Dendritic cell treated with granulocyte-macrophage colony-stimulating factor and Interleukin-4, amounts not matched to agents 40 ng/mL and 50 ng/mL, for 4 days (primary cell): ENCODE measurements around the gene SIPA1.
A peak's percentile ranks its signal among the peaks of the same experiment; 100 is the strongest.
"Not testable (repeated sequence)": the region's sequence is repeated elsewhere in the genome, so short reads cannot be mapped to it uniquely, and the experiment has no call there.

Experiments used
- H3K27ac Mint-ChIP-seq: one replicate; pipeline ENCODE4 v1.8.0; 2022; ENCODE audit warnings: mild to moderate bottlenecking, mixed read lengths
- H3K27me3 Mint-ChIP-seq: one replicate; pipeline ENCODE4 v1.8.0; 2022; ENCODE audit warnings: mild to moderate bottlenecking, mixed read lengths
- H3K36me3 Mint-ChIP-seq: one replicate; pipeline ENCODE4 v1.8.0; 2022; ENCODE audit warnings: low read depth, mixed read lengths
- H3K4me1 Mint-ChIP-seq: one replicate; pipeline ENCODE4 v1.8.0; 2022; ENCODE audit warnings: low read depth, mixed read lengths
- H3K4me3 Mint-ChIP-seq: one replicate; pipeline ENCODE4 v1.8.0; 2022; ENCODE audit warnings: mild to moderate bottlenecking, moderate library complexity, mixed read lengths
- H3K9me3 Mint-ChIP-seq: one replicate; pipeline ENCODE4 v1.8.0; 2022; ENCODE audit warnings: mixed read lengths
- intact Hi-C: fragments of 100-400 bp; cut with micrococcal nuclease; formaldehyde crosslinking; loops from one replicate; pipeline ENCODE4 v1.15.0; 2022

Gene SIPA1

GRCh38 chr11:65624931-65625627, 12.8 kb upstream of the SIPA1 start:
- Mint-ChIP-seq H3K4me1 (peaks cover 19% of the 10 kb centered on the region), H3K36me3 (peaks cover 100% of the 10 kb centered on the region), H3K27ac (no peak overlapping the region), H3K27me3 (no peaks in the 10 kb centered on the region), H3K9me3 (no peaks in the 10 kb centered on the region), H3K4me3 (no peak overlapping the region)
- intact Hi-C loops = no loop called here

GRCh38 chr11:65625628-65626342, 12.1 kb upstream of the SIPA1 start:
- Mint-ChIP-seq H3K9me3 (no peaks in the 10 kb centered on the region), H3K4me3 (no peak overlapping the region), H3K27me3 (no peaks in the 10 kb centered on the region), H3K27ac (peak overlapping the region; percentile 62), H3K36me3 (peaks cover 100% of the 10 kb centered on the region), H3K4me1 (peaks cover 19% of the 10 kb centered on the region)
- intact Hi-C loops = loop anchor here (2.0 kb wide), 1 partner anchor 81 kb away; no protein-coding TSS in a partner anchor

GRCh38 chr11:65627202-65627601, 10.7 kb upstream of the SIPA1 start:
- H3K4me1 Mint-ChIP-seq = peaks cover 24% of the 10 kb centered on the region
- intact Hi-C loops = loop anchor here (2.0 kb wide), 1 partner anchor 80 kb away; no protein-coding TSS in a partner anchor
- H3K27ac Mint-ChIP-seq = no peak overlapping the region
- H3K36me3 Mint-ChIP-seq = peaks cover 100% of the 10 kb centered on the region
- no peaks in the 10 kb centered on the region for H3K27me3 Mint-ChIP-seq
- H3K4me3 Mint-ChIP-seq = no peak overlapping the region
- no peaks in the 10 kb centered on the region for H3K9me3 Mint-ChIP-seq

- Mint-ChIP-seq H3K4me3 (no peak overlapping the region), H3K27ac (no peak overlapping the region), H3K36me3 (peaks cover 100% of the 10 kb centered on the region), H3K9me3 (no peaks in the 10 kb centered on the region), H3K4me1 (peaks cover 35% of the 10 kb centered on the region), H3K27me3 (no peaks in the 10 kb centered on the region)
- intact Hi-C loops = no loop called here
These were observed 8.3 kb upstream of the SIPA1 start for GRCh38 chr11:65629579-65629978.

GRCh38 chr11:65630215-65630614, 7.7 kb upstream of the SIPA1 start:
- H3K27ac Mint-ChIP-seq = no peak overlapping the region
- no peaks in the 10 kb centered on the region for H3K9me3 Mint-ChIP-seq
- H3K4me3 Mint-ChIP-seq = no peak overlapping the region
- H3K27me3 Mint-ChIP-seq = no peaks in the 10 kb centered on the region
- peaks cover 100% of the 10 kb centered on the region for H3K36me3 Mint-ChIP-seq
- intact Hi-C loops = no loop called here
- peaks cover 35% of the 10 kb centered on the region for H3K4me1 Mint-ChIP-seq

GRCh38 chr11:65633390-65634108, 4.4 kb upstream of the SIPA1 start:
- H3K36me3 Mint-ChIP-seq = peaks cover 97% of the 10 kb centered on the region
- no peak overlapping the region for H3K4me3 Mint-ChIP-seq
- intact Hi-C loops = no loop called here
- H3K27ac Mint-ChIP-seq = peak overlapping the region; percentile 44
- H3K4me1 Mint-ChIP-seq = peaks cover 32% of the 10 kb centered on the region
- no peaks in the 10 kb centered on the region for H3K27me3 Mint-ChIP-seq
- H3K9me3 Mint-ChIP-seq = no peaks in the 10 kb centered on the region

- H3K27ac Mint-ChIP-seq = peak overlapping the region; percentile 44
- H3K36me3 Mint-ChIP-seq = peaks cover 97% of the 10 kb centered on the region
- H3K4me1 Mint-ChIP-seq = peaks cover 37% of the 10 kb centered on the region
- no peaks in the 10 kb centered on the region for H3K9me3 Mint-ChIP-seq
- intact Hi-C loops = no loop called here
- no peaks in the 10 kb centered on the region for H3K27me3 Mint-ChIP-seq
- H3K4me3 Mint-ChIP-seq = no peak overlapping the region
These were observed 3.8 kb upstream of the SIPA1 start for GRCh38 chr11:65634109-65634436.

GRCh38 chr11:65634440-65634839, 3.5 kb upstream of the SIPA1 start:
- Mint-ChIP-seq H3K9me3 (no peaks in the 10 kb centered on the region), H3K4me3 (no peak overlapping the region), H3K27ac (no peak overlapping the region), H3K4me1 (peaks cover 41% of the 10 kb centered on the region), H3K27me3 (no peaks in the 10 kb centered on the region), H3K36me3 (peaks cover 95% of the 10 kb centered on the region)
- intact Hi-C loops = no loop called here

GRCh38 chr11:65634905-65635731, 2.8 kb upstream of the SIPA1 start:
- H3K4me1 Mint-ChIP-seq = peaks cover 48% of the 10 kb centered on the region
- H3K27me3 Mint-ChIP-seq = no peaks in the 10 kb centered on the region
- no peak overlapping the region for H3K4me3 Mint-ChIP-seq
- no peak overlapping the region for H3K27ac Mint-ChIP-seq
- peaks cover 93% of the 10 kb centered on the region for H3K36me3 Mint-ChIP-seq
- intact Hi-C loops = no loop called here
- no peaks in the 10 kb centered on the region for H3K9me3 Mint-ChIP-seq

GRCh38 chr11:65636108-65637031, 1.5 kb upstream of the SIPA1 start:
- H3K27ac Mint-ChIP-seq = peak overlapping the region; percentile 94

GRCh38 chr11:65637032-65637557, 806 bp upstream of the SIPA1 start:
- peak overlapping the region; percentile 94 for H3K27ac Mint-ChIP-seq
- no peak overlapping the region for H3K4me3 Mint-ChIP-seq
- intact Hi-C loops = no loop called here
- no peaks in the 10 kb centered on the region for H3K9me3 Mint-ChIP-seq
- H3K4me1 Mint-ChIP-seq = peaks cover 62% of the 10 kb centered on the region
- no peaks in the 10 kb centered on the region for H3K27me3 Mint-ChIP-seq
- peaks cover 87% of the 10 kb centered on the region for H3K36me3 Mint-ChIP-seq

More at GRCh38 chr11:65636108-65637031, 1.5 kb upstream of the SIPA1 start:
- peaks cover 60% of the 10 kb centered on the region for H3K4me1 Mint-ChIP-seq
- no peak overlapping the region for H3K4me3 Mint-ChIP-seq
- H3K9me3 Mint-ChIP-seq = no peaks in the 10 kb centered on the region
- H3K36me3 Mint-ChIP-seq = peaks cover 87% of the 10 kb centered on the region
- intact Hi-C loops = no loop called here
- H3K27me3 Mint-ChIP-seq = no peaks in the 10 kb centered on the region

GRCh38 chr11:65639228-65639597, 1.3 kb downstream of the SIPA1 start:
- Mint-ChIP-seq H3K27ac (peak overlapping the region; percentile 94), H3K36me3 (peaks cover 87% of the 10 kb centered on the region), H3K4me3 (peak overlapping the region; percentile 98), H3K4me1 (peaks cover 68% of the 10 kb centered on the region)
- intact Hi-C loops, H3K27me3 Mint-ChIP-seq, H3K9me3 Mint-ChIP-seq: not testable (repeated sequence)
